H1 (cell line): Measurements from ENCODE around the gene CFAP61. TPM values are rescaled to one million over a fixed set of nuclear protein-coding genes. Genes with fewer than 3 reads are reported as not detected.
A peak's percentile ranks its signal among the peaks of the same experiment; 100 is the strongest.

ENCODE experiments used
- CTCF ChIA-PET: fragments of 300-600 bp; sonication (Branson Sonifier 250); formaldehyde crosslinking; loops from one replicate; lab custom pipeline; 2021; ENCODE audit not compliant: partially characterized antibody; lab: Charles Lee
- POLR2A ChIA-PET: fragments of 300-600 bp; sonication (Branson Sonifier 250); formaldehyde crosslinking; loops from one replicate; lab custom pipeline; 2021; ENCODE audit warnings: inconsistent platforms; ENCODE audit not compliant: partially characterized antibody; lab: Charles Lee
- DNase-seq, 2 experiments: peaks; one replicate each; pipeline versions ENCODE4 v3.0.0 to v3.0.0-alpha.2; 2010 to 2022; ENCODE audit warnings: low spot score in 2 of 2, low read depth in 1 of 2, mixed read lengths in 1 of 2
- FAIRE-seq: peaks from 2 replicates; lab custom pipeline; 2011; peaks lifted over from hg19 to GRCh38; lab: Jason Lieb, UNC
- H2AFZ ChIP-seq: 2 replicates; pipeline ENCODE4 v1.8.1; 2012; ENCODE audit warnings: low read length, inconsistent platforms
- H2AK5ac ChIP-seq: 2 replicates; pipeline ENCODE4 v1.6.1; 2013; ENCODE audit warnings: low read depth, low read length
- H2BK120ac ChIP-seq: replicated peaks from 2 replicates; pipeline ENCODE3; 2013; ENCODE audit warnings: low read depth, low read length, inconsistent platforms
- H2BK12ac ChIP-seq: 2 replicates; pipeline ENCODE4 v1.6.1; 2013; ENCODE audit warnings: low read depth, low read length
- H2BK15ac ChIP-seq: 2 replicates; pipeline ENCODE4 v1.6.1; 2013; ENCODE audit warnings: low read length
- H2BK20ac ChIP-seq: 2 replicates; pipeline ENCODE4 v1.6.1; 2013; ENCODE audit warnings: low read length
- H2BK5ac ChIP-seq: 2 replicates; pipeline ENCODE4 v1.6.1; 2013; ENCODE audit warnings: low read depth, low read length
- H3K14ac ChIP-seq: 2 replicates; pipeline ENCODE4 v1.6.1; 2013; ENCODE audit warnings: inconsistent platforms; ENCODE audit not compliant: insufficient read length
- H3K18ac ChIP-seq: 2 replicates; pipeline ENCODE4 v1.6.1; 2013; ENCODE audit warnings: low read length; ENCODE audit errors: extremely low read depth
- H3K23ac ChIP-seq: 2 replicates; pipeline ENCODE4 v1.6.1; 2013; ENCODE audit warnings: inconsistent platforms; ENCODE audit not compliant: insufficient read length
- H3K23me2 ChIP-seq: 2 replicates; pipeline ENCODE4 v1.6.1; 2013; ENCODE audit warnings: low read depth, low read length
- H3K27ac ChIP-seq: 2 replicates; pipeline ENCODE4 v1.6.1; 2011; ENCODE audit warnings: low read depth, low read length, inconsistent platforms
- H3K27me3 ChIP-seq, 4 experiments: replicated peaks in 1 of 4; 1 replicate in 1 of 4; 2 replicates in 3 of 4; pipeline versions ENCODE4 v1.6.1 to v1.8.1; 2011 to 2013; ENCODE audit warnings: low read length in 3 of 4, mild to moderate bottlenecking in 3 of 4, inconsistent platforms in 2 of 4, mixed read lengths in 2 of 4, moderate library complexity in 1 of 4; ENCODE audit not compliant: control insufficient read depth in 3 of 4, insufficient read depth in 3 of 4; ENCODE audit errors: extremely low read depth in 1 of 4
- H3K36me3 ChIP-seq, 4 experiments: 2 replicates each; pipeline versions ENCODE4 v1.6.1 to v1.8.1; 2011 to 2013; ENCODE audit warnings: mild to moderate bottlenecking in 4 of 4, low read length in 3 of 4, moderate library complexity in 2 of 4, control low read depth in 1 of 4, inconsistent platforms in 1 of 4; ENCODE audit not compliant: insufficient read depth in 4 of 4, control insufficient read depth in 2 of 4
- H3K4ac ChIP-seq: replicated peaks from 2 replicates; pipeline ENCODE3; 2013; ENCODE audit warnings: low read length, low read depth, mixed read lengths, inconsistent platforms; ENCODE audit not compliant: insufficient read length
- H3K4me1 ChIP-seq, 4 experiments: replicated peaks in 1 of 4; 1 replicate in 1 of 4; 2 replicates in 3 of 4; pipeline versions ENCODE4 v1.6.1 to v1.8.1; 2011 to 2013; ENCODE audit warnings: low read length in 3 of 4, inconsistent platforms in 2 of 4, mixed read lengths in 1 of 4; ENCODE audit not compliant: insufficient read depth in 4 of 4, control insufficient read depth in 3 of 4
- H3K4me2 ChIP-seq, 2 experiments: 2 replicates each; pipeline versions ENCODE4 v1.6.1 to v1.8.1; 2011 to 2013; ENCODE audit warnings: low read depth in 2 of 2, low read length in 2 of 2, control low read depth in 1 of 2, inconsistent platforms in 1 of 2, mild to moderate bottlenecking in 1 of 2; ENCODE audit not compliant: insufficient read depth in 1 of 2
- H3K4me3 ChIP-seq, 4 experiments: fragments of 200-600, 300-600 bp in 1 of 4; sonication (generic), shearing (Covaris generic), sonication (Bioruptor Twin) in 1 of 4; 2 replicates each; pipeline versions ENCODE4 v1.5.1 to v1.8.1; 2011 to 2016; ENCODE audit warnings: low read length in 4 of 4, low read depth in 3 of 4, control low read depth in 2 of 4, inconsistent platforms in 2 of 4, mild to moderate bottlenecking in 2 of 4, mixed read lengths in 1 of 4, moderate library complexity in 1 of 4; ENCODE audit not compliant: insufficient read depth in 2 of 4; ENCODE audit errors: extremely low read depth in 1 of 4
- H3K56ac ChIP-seq: replicated peaks from 2 replicates; pipeline ENCODE3; 2013; ENCODE audit warnings: low read depth, mild to moderate bottlenecking, mixed read lengths, low read length, inconsistent platforms; ENCODE audit not compliant: insufficient read length
- H3K79me1 ChIP-seq: 2 replicates; pipeline ENCODE4 v1.6.1; 2013; ENCODE audit warnings: low read depth, low read length, control low read depth
- H3K79me2 ChIP-seq, 2 experiments: 2 replicates each; pipeline versions ENCODE4 v1.6.1 to v1.8.1; 2012 to 2013; ENCODE audit warnings: low read length in 2 of 2, mild to moderate bottlenecking in 2 of 2, inconsistent platforms in 1 of 2; ENCODE audit not compliant: insufficient read depth in 2 of 2, control insufficient read depth in 1 of 2
- H3K9ac ChIP-seq, 4 experiments: replicated peaks in 1 of 4; 1 replicate in 1 of 4; 2 replicates in 3 of 4; pipeline versions ENCODE4 v1.6.1 to v1.8.1; 2011 to 2013; ENCODE audit warnings: low read depth in 3 of 4, low read length in 3 of 4, control low read depth in 2 of 4, mild to moderate bottlenecking in 2 of 4, moderate library complexity in 2 of 4, inconsistent platforms in 1 of 4; ENCODE audit errors: extremely low read depth in 1 of 4
- H3K9me3 ChIP-seq, 2 experiments: 2 replicates each; pipeline versions ENCODE4 v1.6.1 to v1.8.1; 2012 to 2013; ENCODE audit warnings: mild to moderate bottlenecking in 2 of 2, moderate library complexity in 2 of 2, control low read depth in 1 of 2, inconsistent platforms in 1 of 2, low read depth in 1 of 2, low read length in 1 of 2, mixed read lengths in 1 of 2; ENCODE audit not compliant: insufficient read depth in 2 of 2
- H4K20me1 ChIP-seq, 2 experiments: replicated peaks in 1 of 2; 2 replicates each; pipeline versions ENCODE3 to v1.8.1; 2011 to 2013; ENCODE audit warnings: inconsistent platforms in 2 of 2, low read length in 2 of 2, mild to moderate bottlenecking in 1 of 2; ENCODE audit not compliant: insufficient read depth in 2 of 2, control insufficient read depth in 1 of 2
- H4K5ac ChIP-seq: 2 replicates; pipeline ENCODE4 v1.6.1; 2013; ENCODE audit warnings: low read length, low read depth, mixed read lengths, inconsistent platforms; ENCODE audit not compliant: insufficient read length
- H4K8ac ChIP-seq: 2 replicates; pipeline ENCODE4 v1.8.0; 2013; ENCODE audit warnings: mild to moderate bottlenecking, moderate library complexity, low read length, inconsistent platforms; ENCODE audit not compliant: insufficient read depth; ENCODE audit errors: extremely low read depth
- H4K91ac ChIP-seq: replicated peaks from 2 replicates; pipeline ENCODE3; 2013; ENCODE audit warnings: low read length, mixed read lengths, inconsistent platforms; ENCODE audit not compliant: insufficient read length
- HDAC6 ChIP-seq: IDR thresholded peaks from one replicate; pipeline ENCODE4 v1.7.1; 2012; ENCODE audit warnings: low read depth, mild to moderate bottlenecking, inconsistent platforms, low read length, moderate library complexity
- PHF8 ChIP-seq: fragments of 200-600 bp; sonication (generic); conservative IDR thresholded peaks from 2 replicates; pipeline ENCODE4 v1.7.1; 2012; ENCODE audit warnings: low read depth, mild to moderate bottlenecking, inconsistent platforms, low read length, moderate library complexity
- RAD21 ChIP-seq, 2 experiments: IDR thresholded peaks in 1 of 2; conservative IDR thresholded peaks in 1 of 2; 2 replicates each; pipeline ENCODE4 v1.6.1; 2011; ENCODE audit warnings: low read depth in 2 of 2, low read length in 2 of 2, improper control_type of control experiment in 1 of 2, inconsistent platforms in 1 of 2, mild to moderate bottlenecking in 1 of 2, moderate library complexity in 1 of 2
- RBBP5 ChIP-seq: IDR thresholded peaks from 2 replicates; pipeline ENCODE4 v1.7.1; 2012; ENCODE audit warnings: low read depth, mild to moderate bottlenecking, inconsistent platforms, low read length, moderate library complexity, borderline replicate concordance
- RNF2 ChIP-seq: fragments of 200-900, 300-1000 bp; sonication (generic); IDR thresholded peaks from 2 replicates; pipeline ENCODE4 v1.7.1; 2016; ENCODE audit warnings: borderline replicate concordance, low read depth, mild to moderate bottlenecking, antibody characterized with exemption, low read length; ENCODE audit not compliant: poor library complexity, severe bottlenecking; ENCODE audit errors: missing control alignments
- TAF7 ChIP-seq: optimal IDR thresholded peaks from 2 replicates; pipeline ENCODE3; 2011; ENCODE audit warnings: low read depth, mild to moderate bottlenecking, inconsistent platforms, low read length, moderate library complexity, borderline replicate concordance
- YY1 ChIP-seq: IDR thresholded peaks from 2 replicates; pipeline ENCODE4 v1.6.1; 2011; ENCODE audit warnings: low read depth, mild to moderate bottlenecking, low read length
- WGBS, 2 experiments: shearing (Covaris generic) in 1 of 2; methylation state at CpG; one replicate each; pipeline versions ENCODE4 v1.1.6 to v1.1.7; 2013 to 2015; ENCODE audit warnings: low lambda C conversion rate in 2 of 2, mixed read lengths in 2 of 2, inconsistent platforms in 1 of 2, low coverage in 1 of 2, missing lambda C conversion rate in 1 of 2; ENCODE audit not compliant: insufficient replicate concordance in 2 of 2, insufficient coverage in 1 of 2, insufficient read length in 1 of 2; ENCODE audit errors: extremely low coverage in 1 of 2, missing lambda C conversion rate in 1 of 2; 5-methylcytosine and 5-hydroxymethylcytosine counted together
- polyA plus RNA-seq, 7 experiments: library from polyadenylated mRNA; depleted of rRNA in 3 of 7; stranded (reverse) in 5 of 7; unstranded in 2 of 7; fragments of >200 nt in 5 of 7; fragments of 200-250 nt in 2 of 7; gene quantifications; 1 replicate in 5 of 7; 2 replicates in 1 of 7; 4 replicates in 1 of 7; pipeline versions ENCODE4 v1.2.1 to v1.2.3, GENCODE V29; 2011 to 2013; ENCODE audit warnings: missing spikeins in 2 of 7, mixed read lengths in 2 of 7
- total RNA-seq: library from RNA; stranded (reverse); fragmentation: NEBNext Ultra II Directional; extraction: Animal tissue kit (Norgen Biotek cat#: 25700); gene quantifications from 2 replicates; pipeline ENCODE4 v1.2.1, GENCODE V29; 2021
- TF ChIP-seq, protein P1 (sequence below): IDR thresholded peaks from 2 replicates; pipeline ENCODE4 v1.6.1; 2012; ENCODE audit warnings: inconsistent platforms
- TF ChIP-seq, protein P2 (sequence below), 3 experiments: IDR thresholded peaks; 1 replicate in 2 of 3; 2 replicates in 1 of 3; pipeline versions ENCODE4 v1.5.1 to v1.6.1; 2011; ENCODE audit warnings: low read length in 3 of 3, mild to moderate bottlenecking in 3 of 3, inconsistent platforms in 2 of 3, low read depth in 1 of 3, moderate library complexity in 1 of 3; ENCODE audit not compliant: insufficient read depth in 1 of 3; ENCODE audit errors: control extremely low read depth in 1 of 3

The CFAP61 gene
- total and polyA plus RNA-seq, 2 of the 8 experiments (the other 6 are each of a cell fraction or from before 2014, with no cell fraction given): 0.29 to 0.61 TPM

DNA sequence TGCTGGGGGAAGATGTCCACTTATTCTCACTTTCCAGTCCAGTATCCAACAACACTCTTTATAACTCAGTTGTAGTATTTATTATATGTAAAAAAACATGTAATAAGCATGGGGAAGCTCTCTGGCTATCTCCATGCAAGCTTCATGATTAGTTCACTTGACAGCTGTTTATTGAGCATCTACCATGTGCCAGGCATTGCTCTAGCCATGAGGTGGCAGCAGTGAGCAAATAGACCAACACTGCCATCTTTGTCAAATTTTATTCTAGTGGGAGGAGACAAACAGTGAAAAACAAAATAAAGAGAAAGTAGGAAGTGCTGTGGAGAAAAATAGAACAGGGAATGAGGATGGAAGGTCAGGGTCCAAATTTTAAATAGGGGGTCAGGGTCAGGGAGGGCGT lies 131.8 kb downstream of the CFAP61 start:
- Histone ChIP-seq H3K9me3 (no peaks in the 10 kb centered on the region), H2AFZ (no peak overlapping the region), H2BK12ac (no peak overlapping the region), H3K9ac (no peak overlapping the region), H2BK5ac (no peak overlapping the region), H3K36me3 (no peaks in the 10 kb centered on the region), H3K4ac (no peak overlapping the region), H4K5ac (no peak overlapping the region), H3K79me2 (no peaks in the 10 kb centered on the region), H3K27ac (no peak overlapping the region), H3K4me1 (0 out of 7 replicates have a peak, but pooled peaks cover 0 to 2% (median 0%) of the 10 kb centered on the region in 4 experiments), H3K23ac (no peak overlapping the region), H3K14ac (no peak overlapping the region), H2BK20ac (no peak overlapping the region), H3K79me1 (no peaks in the 10 kb centered on the region), H3K56ac (no peak overlapping the region), H4K91ac (no peak overlapping the region), H3K27me3 (no peaks in the 10 kb centered on the region), H4K8ac (no peak overlapping the region), H2BK15ac (no peak overlapping the region), H3K4me3 (no peak overlapping the region), H3K18ac (no peak overlapping the region), H3K23me2 (no peaks in the 10 kb centered on the region), H2AK5ac (no peak overlapping the region), H4K20me1 (no peaks in the 10 kb centered on the region), H2BK120ac (no peak overlapping the region), H3K4me2 (no peak overlapping the region)
- WGBS, 2 experiments: 100% methylated on average over 1 of the region's 1 CpG; no CpG with 5 or more reads in 1 of the 2 experiments
- CTCF ChIA-PET: interaction anchor here (0.6 to 2.6 kb wide), 8 partner anchors 10 to 225 kb away, joined by 3 to 12 read pairs (median 3); no protein-coding TSS in a partner anchor
- no peak for FAIRE-seq
- no peak for DNase-seq
- POLR2A ChIA-PET: no interaction called here
- TF ChIP-seq TAF7 (no peak), YY1 (peak; percentile 65; the same call in 1 of the 2 replicates), RNF2 (no peak), HDAC6 (no peak), RAD21 (IDR thresholded peaks at IDR 0.05 in 1 of 2, conservative IDR thresholded peaks at IDR 0.05 in 1 of 2; ENCODE audit: low read depth in 2 of 2, low read length in 2 of 2) (peak; percentile 37 to 57; a peak in 3 of 4 replicates), PHF8 (no peak), RBBP5 (no peak)
- TF ChIP-seq, protein P1, sequence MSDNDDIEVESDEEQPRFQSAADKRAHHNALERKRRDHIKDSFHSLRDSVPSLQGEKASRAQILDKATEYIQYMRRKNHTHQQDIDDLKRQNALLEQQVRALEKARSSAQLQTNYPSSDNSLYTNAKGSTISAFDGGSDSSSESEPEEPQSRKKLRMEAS: peak; percentile 40; the same call in 1 of the 2 replicates
- TF ChIP-seq, protein P2, sequence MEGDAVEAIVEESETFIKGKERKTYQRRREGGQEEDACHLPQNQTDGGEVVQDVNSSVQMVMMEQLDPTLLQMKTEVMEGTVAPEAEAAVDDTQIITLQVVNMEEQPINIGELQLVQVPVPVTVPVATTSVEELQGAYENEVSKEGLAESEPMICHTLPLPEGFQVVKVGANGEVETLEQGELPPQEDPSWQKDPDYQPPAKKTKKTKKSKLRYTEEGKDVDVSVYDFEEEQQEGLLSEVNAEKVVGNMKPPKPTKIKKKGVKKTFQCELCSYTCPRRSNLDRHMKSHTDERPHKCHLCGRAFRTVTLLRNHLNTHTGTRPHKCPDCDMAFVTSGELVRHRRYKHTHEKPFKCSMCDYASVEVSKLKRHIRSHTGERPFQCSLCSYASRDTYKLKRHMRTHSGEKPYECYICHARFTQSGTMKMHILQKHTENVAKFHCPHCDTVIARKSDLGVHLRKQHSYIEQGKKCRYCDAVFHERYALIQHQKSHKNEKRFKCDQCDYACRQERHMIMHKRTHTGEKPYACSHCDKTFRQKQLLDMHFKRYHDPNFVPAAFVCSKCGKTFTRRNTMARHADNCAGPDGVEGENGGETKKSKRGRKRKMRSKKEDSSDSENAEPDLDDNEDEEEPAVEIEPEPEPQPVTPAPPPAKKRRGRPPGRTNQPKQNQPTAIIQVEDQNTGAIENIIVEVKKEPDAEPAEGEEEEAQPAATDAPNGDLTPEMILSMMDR (IDR thresholded peaks at IDR 0.05; ENCODE audit: control extremely low read depth in 1 of 3, insufficient read depth in 1 of 3, low read depth in 1 of 3, low read length in 3 of 3): peak in 2 of 3 experiments; percentile 50 to 52; a peak in 3 of 4 replicates
